Measurements from ENCODE around the gene SCT. TPM values are rescaled to one million over a fixed set of nuclear protein-coding genes. Genes with fewer than 3 reads are reported as not detected.

SCT gene
- polyA plus RNA-seq (2013, experiment 1 of 4): not detected
- polyA plus RNA-seq (2013, experiment 2 of 4): not detected
- polyA plus RNA-seq (2013, experiment 3 of 4): not detected
- not detected for polyA plus RNA-seq (2013, experiment 4 of 4)

- Histone ChIP-seq H3K27ac (ENCODE audit: insufficient read depth, low read depth, low read length, poor library complexity, severe bottlenecking) (no peak within 1 kb of the TSS), H3K4me1 (ENCODE audit: control insufficient read depth, insufficient read depth, low read length) (no peaks in the 10 kb centered on the region)
- WGBS, 2 experiments: 29% methylated on average over 72 of the region's 72 CpGs
Measured at GRCh38 chr11:626475-627307, at the start of gene SCT. SCT (minus strand) TSS chr11:627181; CDS start chr11:627143, 38 bp downstream.

GRCh38 chr11:674406-674805, 47.4 kb upstream of the SCT start:
- no peaks in the 10 kb centered on the region for H3K27me3 ChIP-seq (ENCODE audit: control insufficient read depth, insufficient read depth, low read length, poor library complexity, severe bottlenecking)
- WGBS, 2 experiments: 93 to 94% methylated on average over 17 of the region's 17 CpGs

More at GRCh38 chr11:626475-627307, at the start of gene SCT:
- Histone ChIP-seq H3K4me3 (ENCODE audit: insufficient read depth, low read depth, low read length) (no peak within 1 kb of the TSS), H3K36me3 (ENCODE audit: control insufficient read depth, insufficient read depth, low read length) (no peaks in the 10 kb centered on the region), H3K9me3 (ENCODE audit: control insufficient read depth, low read length) (no peaks in the 10 kb centered on the region), H3K27me3 (ENCODE audit: control insufficient read depth, insufficient read depth, low read length, poor library complexity, severe bottlenecking) (peaks cover 28% of the 10 kb centered on the region)

GRCh38 chr11:673866-674265, 46.9 kb upstream of the SCT start:
- Histone ChIP-seq H3K27ac (ENCODE audit: insufficient read depth, low read depth, low read length, poor library complexity, severe bottlenecking) (no peak overlapping the region), H3K4me3 (ENCODE audit: insufficient read depth, low read depth, low read length) (no peak overlapping the region), H3K36me3 (ENCODE audit: control insufficient read depth, insufficient read depth, low read length) (peaks cover 25% of the 10 kb centered on the region), H3K27me3 (ENCODE audit: control insufficient read depth, insufficient read depth, low read length, poor library complexity, severe bottlenecking) (no peaks in the 10 kb centered on the region), H3K4me1 (ENCODE audit: control insufficient read depth, insufficient read depth, low read length) (no peaks in the 10 kb centered on the region), H3K9me3 (ENCODE audit: control insufficient read depth, low read length) (no peaks in the 10 kb centered on the region)
- WGBS, 2 experiments: 89 to 93% methylated on average over 8 of the region's 8 CpGs

More at GRCh38 chr11:674406-674805, 47.4 kb upstream of the SCT start:
- H3K4me1 ChIP-seq (ENCODE audit: control insufficient read depth, insufficient read depth, low read length): no peaks in the 10 kb centered on the region
- H3K27ac ChIP-seq (ENCODE audit: insufficient read depth, low read depth, low read length, poor library complexity, severe bottlenecking): no peak overlapping the region
- H3K4me3 ChIP-seq (ENCODE audit: insufficient read depth, low read depth, low read length): no peak overlapping the region
- no peaks in the 10 kb centered on the region for H3K9me3 ChIP-seq (ENCODE audit: control insufficient read depth, low read length)
- H3K36me3 ChIP-seq (ENCODE audit: control insufficient read depth, insufficient read depth, low read length): peaks cover 27% of the 10 kb centered on the region

DNA sequence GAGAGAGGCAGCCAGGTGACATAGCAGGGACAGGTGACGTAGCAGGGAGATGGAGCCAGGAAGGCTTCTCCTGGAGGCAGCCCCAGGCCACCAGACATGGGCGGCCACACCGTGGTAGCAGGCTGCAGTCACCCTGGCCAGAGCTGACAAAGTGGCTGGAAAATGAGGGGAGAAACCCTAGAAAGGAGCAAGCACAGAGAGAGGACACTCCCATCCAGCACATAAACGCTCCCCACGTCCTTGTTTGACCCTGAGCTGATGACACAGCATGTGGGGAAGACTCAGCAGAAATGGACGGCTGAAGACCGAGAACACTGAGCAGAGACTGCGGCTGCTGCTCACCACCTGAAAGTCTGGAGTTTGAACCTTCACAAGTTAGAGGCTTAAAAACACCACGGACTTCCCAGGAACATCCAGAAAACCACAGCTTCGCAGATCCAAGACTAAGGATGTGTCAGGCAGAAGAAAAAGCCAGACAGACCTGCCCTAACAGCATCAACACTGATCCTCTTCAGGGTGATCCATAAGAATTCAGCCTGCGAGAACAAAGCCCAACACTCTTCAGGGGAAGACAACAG, 38.8 kb upstream of the SCT start:
- Histone ChIP-seq H3K36me3 (ENCODE audit: control insufficient read depth, insufficient read depth, low read length) (peaks cover 9% of the 10 kb centered on the region), H3K9me3 (ENCODE audit: control insufficient read depth, low read length) (no peaks in the 10 kb centered on the region), H3K4me1 (ENCODE audit: control insufficient read depth, insufficient read depth, low read length) (no peaks in the 10 kb centered on the region), H3K27ac (ENCODE audit: insufficient read depth, low read depth, low read length, poor library complexity, severe bottlenecking) (no peak overlapping the region), H3K27me3 (ENCODE audit: control insufficient read depth, insufficient read depth, low read length, poor library complexity, severe bottlenecking) (no peaks in the 10 kb centered on the region), H3K4me3 (ENCODE audit: insufficient read depth, low read depth, low read length) (no peak overlapping the region)
- 94 to 95% methylated on average over 11 of the region's 11 CpGs for WGBS, 2 experiments

- Histone ChIP-seq H3K4me3 (ENCODE audit: insufficient read depth, low read depth, low read length) (no peak overlapping the region), H3K4me1 (ENCODE audit: control insufficient read depth, insufficient read depth, low read length) (no peaks in the 10 kb centered on the region), H3K27ac (ENCODE audit: insufficient read depth, low read depth, low read length, poor library complexity, severe bottlenecking) (no peak overlapping the region), H3K36me3 (ENCODE audit: control insufficient read depth, insufficient read depth, low read length) (peaks cover 13% of the 10 kb centered on the region), H3K27me3 (ENCODE audit: control insufficient read depth, insufficient read depth, low read length, poor library complexity, severe bottlenecking) (no peaks in the 10 kb centered on the region), H3K9me3 (ENCODE audit: control insufficient read depth, low read length) (no peaks in the 10 kb centered on the region)
- WGBS, 2 experiments: 93 to 95% methylated on average over 15 of the region's 15 CpGs
Measured at GRCh38 chr11:665062-665703, 38.2 kb upstream of the SCT start.

GRCh38 chr11:662689-663274, 35.8 kb upstream of the SCT start:
- Histone ChIP-seq H3K4me3 (ENCODE audit: insufficient read depth, low read depth, low read length) (no peak overlapping the region), H3K9me3 (ENCODE audit: control insufficient read depth, low read length) (no peaks in the 10 kb centered on the region), H3K27ac (ENCODE audit: insufficient read depth, low read depth, low read length, poor library complexity, severe bottlenecking) (no peak overlapping the region), H3K36me3 (ENCODE audit: control insufficient read depth, insufficient read depth, low read length) (peaks cover 13% of the 10 kb centered on the region), H3K4me1 (ENCODE audit: control insufficient read depth, insufficient read depth, low read length) (no peaks in the 10 kb centered on the region), H3K27me3 (ENCODE audit: control insufficient read depth, insufficient read depth, low read length, poor library complexity, severe bottlenecking) (no peaks in the 10 kb centered on the region)
- WGBS, 2 experiments: 83 to 85% methylated on average over 15 of the region's 15 CpGs

DNA sequence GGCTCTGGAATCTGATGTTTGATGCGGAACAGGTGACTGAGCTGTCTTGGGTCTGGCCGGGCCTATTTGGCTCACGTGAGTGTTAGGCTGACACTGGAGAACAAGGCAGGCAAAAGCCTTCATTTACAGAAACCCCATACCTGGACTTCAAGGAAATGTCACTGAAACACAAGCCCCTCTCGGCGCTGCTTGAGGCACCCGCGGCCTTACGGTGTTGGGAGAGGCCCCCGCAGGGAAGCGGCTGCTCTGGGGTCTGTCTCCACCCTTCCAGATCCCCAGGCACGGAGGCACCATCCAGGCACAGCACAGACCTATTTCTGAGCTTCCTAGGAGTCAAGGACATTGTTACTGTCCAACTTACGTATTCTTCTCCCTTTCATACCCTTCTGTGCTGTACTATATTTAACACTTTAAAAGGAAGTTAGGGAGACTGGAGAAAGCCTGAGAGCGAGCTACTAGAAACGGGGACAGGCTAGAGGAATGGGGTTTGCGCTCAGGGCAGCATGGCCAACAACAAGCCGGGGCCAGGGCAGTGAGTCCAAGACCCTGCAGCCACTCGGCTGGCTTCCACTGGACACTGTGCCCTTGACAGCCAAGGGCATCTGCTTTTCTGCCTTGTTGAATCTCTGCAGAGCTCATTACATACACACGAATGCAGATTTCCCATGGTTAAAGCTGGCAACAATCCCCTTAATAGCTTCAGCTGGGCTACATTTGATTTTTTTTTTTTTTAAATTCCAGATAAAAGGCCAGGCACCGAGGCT, 33.9 kb upstream of the SCT start:
- H3K4me3 ChIP-seq (ENCODE audit: insufficient read depth, low read depth, low read length): no peak overlapping the region
- WGBS, 2 experiments: 92 to 93% methylated on average over 19 of the region's 19 CpGs
- no peaks in the 10 kb centered on the region for H3K9me3 ChIP-seq (ENCODE audit: control insufficient read depth, low read length)
- no peaks in the 10 kb centered on the region for H3K4me1 ChIP-seq (ENCODE audit: control insufficient read depth, insufficient read depth, low read length)
- peaks cover 11% of the 10 kb centered on the region for H3K36me3 ChIP-seq (ENCODE audit: control insufficient read depth, insufficient read depth, low read length)
- H3K27me3 ChIP-seq (ENCODE audit: control insufficient read depth, insufficient read depth, low read length, poor library complexity, severe bottlenecking): no peaks in the 10 kb centered on the region
- H3K27ac ChIP-seq (ENCODE audit: insufficient read depth, low read depth, low read length, poor library complexity, severe bottlenecking): no peak overlapping the region

GRCh38 chr11:660281-660680, 33.3 kb upstream of the SCT start:
- WGBS, 2 experiments: 96 to 97% methylated on average over 19 of the region's 19 CpGs
- no peaks in the 10 kb centered on the region for H3K27me3 ChIP-seq (ENCODE audit: control insufficient read depth, insufficient read depth, low read length, poor library complexity, severe bottlenecking)

GRCh38 chr11:659532-660085, 32.6 kb upstream of the SCT start:
- Histone ChIP-seq H3K4me3 (ENCODE audit: insufficient read depth, low read depth, low read length) (no peak overlapping the region), H3K27ac (ENCODE audit: insufficient read depth, low read depth, low read length, poor library complexity, severe bottlenecking) (no peak overlapping the region), H3K36me3 (ENCODE audit: control insufficient read depth, insufficient read depth, low read length) (peaks cover 4% of the 10 kb centered on the region), H3K9me3 (ENCODE audit: control insufficient read depth, low read length) (no peaks in the 10 kb centered on the region), H3K4me1 (ENCODE audit: control insufficient read depth, insufficient read depth, low read length) (no peaks in the 10 kb centered on the region), H3K27me3 (ENCODE audit: control insufficient read depth, insufficient read depth, low read length, poor library complexity, severe bottlenecking) (no peaks in the 10 kb centered on the region)
- 93 to 94% methylated on average over 16 of the region's 16 CpGs for WGBS, 2 experiments

More at GRCh38 chr11:660281-660680, 33.3 kb upstream of the SCT start:
- Histone ChIP-seq H3K9me3 (ENCODE audit: control insufficient read depth, low read length) (no peaks in the 10 kb centered on the region), H3K36me3 (ENCODE audit: control insufficient read depth, insufficient read depth, low read length) (peaks cover 5% of the 10 kb centered on the region), H3K4me3 (ENCODE audit: insufficient read depth, low read depth, low read length) (no peak overlapping the region), H3K27ac (ENCODE audit: insufficient read depth, low read depth, low read length, poor library complexity, severe bottlenecking) (no peak overlapping the region), H3K4me1 (ENCODE audit: control insufficient read depth, insufficient read depth, low read length) (no peaks in the 10 kb centered on the region)

Measured in ectodermal cell (in vitro differentiated cells).